GM23338 (cell line): ENCODE data around the gene PNKP. TPM values are rescaled to one million over a fixed set of nuclear protein-coding genes. Genes with fewer than 3 reads are reported as not detected.

Experiments
- ATAC-seq: fragments of 200-7000 bp; cut with Tn5 transposase; 3 replicates; pipeline ENCODE4 v1.9.1; 2020
- DNase-seq: peaks from one replicate; pipeline ENCODE4 v3.0.0-alpha.2; 2015; ENCODE audit warnings: low spot score
- H2AFZ ChIP-seq: fragments of 200-600 bp; sonication (generic); 2 replicates; pipeline ENCODE4 v1.8.0; 2016; ENCODE audit warnings: antibody characterized with exemption, mild to moderate bottlenecking, moderate library complexity
- H3F3A ChIP-seq: fragments of 200-600 bp; sonication (generic); replicated peaks from 2 replicates; pipeline ENCODE4 v1.8.0; 2017; ENCODE audit warnings: antibody characterized with exemption, mixed run types, low read depth
- H3K27ac ChIP-seq: fragments of 200-600 bp; sonication (generic); 2 replicates; pipeline ENCODE4 v1.6.1; 2016; ENCODE audit warnings: low read depth
- H3K27me3 ChIP-seq: fragments of 200-600 bp; sonication (generic); 2 replicates; pipeline ENCODE4 v1.8.0; 2016; ENCODE audit warnings: mild to moderate bottlenecking, mixed run types, moderate library complexity; ENCODE audit not compliant: insufficient read depth
- H3K36me3 ChIP-seq: fragments of 200-600 bp; sonication (generic); 2 replicates; pipeline ENCODE4 v1.8.0; 2016; ENCODE audit warnings: mild to moderate bottlenecking; ENCODE audit not compliant: insufficient read depth
- H3K4me1 ChIP-seq: fragments of 200-600 bp; sonication (generic); 2 replicates; pipeline ENCODE4 v1.8.0; 2016; ENCODE audit warnings: mild to moderate bottlenecking, moderate library complexity; ENCODE audit not compliant: insufficient read depth
- H3K4me2 ChIP-seq: fragments of 200-600 bp; sonication (generic); 2 replicates; pipeline ENCODE4 v1.7.1; 2017; ENCODE audit warnings: mixed run types
- H3K4me3 ChIP-seq: fragments of 200-600 bp; sonication (generic); 2 replicates; pipeline ENCODE4 v1.6.1; 2016; ENCODE audit warnings: mixed run types
- H3K79me2 ChIP-seq: fragments of 200-600 bp; sonication (generic); replicated peaks from 2 replicates; pipeline ENCODE4 v1.8.0; 2017; ENCODE audit warnings: mild to moderate bottlenecking; ENCODE audit not compliant: insufficient read depth
- H3K9me2 ChIP-seq: fragments of 200-600 bp; sonication (generic); 2 replicates; pipeline ENCODE4 v1.8.0; 2017; ENCODE audit not compliant: insufficient read depth
- H4K20me1 ChIP-seq: fragments of 200-600 bp; sonication (generic); replicated peaks from 2 replicates; pipeline ENCODE4 v1.8.0; 2017; ENCODE audit warnings: mild to moderate bottlenecking; ENCODE audit not compliant: insufficient read depth
- H3K27ac Mint-ChIP-seq: 2 replicates; pipeline ENCODE4 v1.8.0; 2020; ENCODE audit warnings: inconsistent platforms, mild to moderate bottlenecking, moderate library complexity, mixed read lengths
- H3K27me3 Mint-ChIP-seq: 3 replicates; pipeline ENCODE4 v1.8.0; 2022; ENCODE audit warnings: low read depth, mild to moderate bottlenecking, moderate library complexity, mixed read lengths, inconsistent platforms; ENCODE audit not compliant: insufficient read depth, poor library complexity
- H3K36me3 Mint-ChIP-seq: 3 replicates; pipeline ENCODE4 v1.8.0; 2021; ENCODE audit warnings: low read depth, mild to moderate bottlenecking, inconsistent platforms, moderate library complexity, mixed read lengths
- H3K4me1 Mint-ChIP-seq: 3 replicates; pipeline ENCODE4 v1.8.0; 2020; ENCODE audit warnings: mild to moderate bottlenecking, inconsistent platforms, mixed read lengths
- H3K4me3 Mint-ChIP-seq: 3 replicates; pipeline ENCODE4 v1.8.0; 2021; ENCODE audit warnings: moderate library complexity, mild to moderate bottlenecking, inconsistent platforms, mixed read lengths
- H3K9me3 Mint-ChIP-seq: 3 replicates; pipeline ENCODE4 v1.8.0; 2020; ENCODE audit warnings: moderate library complexity, mild to moderate bottlenecking, inconsistent platforms, mixed read lengths
- EZH2phosphoT487 ChIP-seq: fragments of 200-600 bp; sonication (generic); IDR thresholded peaks from one replicate; pipeline ENCODE4 v1.8.1; 2018; ENCODE audit warnings: antibody characterized with exemption; ENCODE audit not compliant: unreplicated experiment
- JUNB ChIP-seq: IDR thresholded peaks from one replicate; pipeline ENCODE4 v1.6.1; 2016; ENCODE audit warnings: antibody characterized with exemption; ENCODE audit not compliant: unreplicated experiment
- POLR2AphosphoS5 ChIP-seq: IDR thresholded peaks from 2 replicates; pipeline ENCODE4 v1.6.1; 2016; ENCODE audit warnings: antibody characterized with exemption, low read depth
- STAT1 ChIP-seq: IDR thresholded peaks from one replicate; pipeline ENCODE4 v1.6.1; 2016; ENCODE audit warnings: antibody characterized with exemption; ENCODE audit not compliant: unreplicated experiment
- ZNF331 ChIP-seq: fragments of 250-450 bp; sonication (Bioruptor Pico); IDR thresholded peaks from 2 replicates; pipeline ENCODE4 v1.5.0; 2020; ENCODE audit warnings: low read depth, mild to moderate bottlenecking, moderate library complexity
- ZNF462 ChIP-seq: fragments of 250-450 bp; sonication (Bioruptor Pico); IDR thresholded peaks from 2 replicates; pipeline ENCODE4 v1.5.0; 2020; ENCODE audit warnings: mild to moderate bottlenecking, moderate library complexity
- polyA plus RNA-seq: library from polyadenylated mRNA; unstranded; fragments of >200 nt; fragmentation: Nextera tagmentation; extraction: Ambion mirVana; gene quantifications from 2 replicates; pipeline ENCODE4 v1.2.1, GENCODE V29; 2016
- total RNA-seq: library from RNA; depleted of rRNA; stranded (reverse); fragments of >200 nt; shearing (Covaris generic); gene quantifications from 2 replicates; pipeline ENCODE4 v1.2.3, GENCODE V29; 2014
- TF ChIP-seq, protein P1 (sequence below), 2 experiments: fragments of 200-600 bp in 1 of 2; sonication (generic) in 1 of 2; conservative IDR thresholded peaks; 2 replicates each; pipeline versions ENCODE4 v1.5.1 to v1.6.1; 2016 to 2017; ENCODE audit warnings: antibody characterized with exemption in 2 of 2, low read depth in 2 of 2, mild to moderate bottlenecking in 2 of 2, moderate library complexity in 1 of 2

PNKP gene
- total and polyA plus RNA-seq, 2 experiments from 2014 or later: 99.6 to 109 TPM

- peaks cover 21% of the 10 kb centered on the region for H4K20me1 ChIP-seq
- no peak overlapping the region for H2AFZ ChIP-seq
- H3K9me2 ChIP-seq: no peaks in the 10 kb centered on the region
- TF ChIP-seq JUNB: no peak
- TF ChIP-seq, protein P1, sequence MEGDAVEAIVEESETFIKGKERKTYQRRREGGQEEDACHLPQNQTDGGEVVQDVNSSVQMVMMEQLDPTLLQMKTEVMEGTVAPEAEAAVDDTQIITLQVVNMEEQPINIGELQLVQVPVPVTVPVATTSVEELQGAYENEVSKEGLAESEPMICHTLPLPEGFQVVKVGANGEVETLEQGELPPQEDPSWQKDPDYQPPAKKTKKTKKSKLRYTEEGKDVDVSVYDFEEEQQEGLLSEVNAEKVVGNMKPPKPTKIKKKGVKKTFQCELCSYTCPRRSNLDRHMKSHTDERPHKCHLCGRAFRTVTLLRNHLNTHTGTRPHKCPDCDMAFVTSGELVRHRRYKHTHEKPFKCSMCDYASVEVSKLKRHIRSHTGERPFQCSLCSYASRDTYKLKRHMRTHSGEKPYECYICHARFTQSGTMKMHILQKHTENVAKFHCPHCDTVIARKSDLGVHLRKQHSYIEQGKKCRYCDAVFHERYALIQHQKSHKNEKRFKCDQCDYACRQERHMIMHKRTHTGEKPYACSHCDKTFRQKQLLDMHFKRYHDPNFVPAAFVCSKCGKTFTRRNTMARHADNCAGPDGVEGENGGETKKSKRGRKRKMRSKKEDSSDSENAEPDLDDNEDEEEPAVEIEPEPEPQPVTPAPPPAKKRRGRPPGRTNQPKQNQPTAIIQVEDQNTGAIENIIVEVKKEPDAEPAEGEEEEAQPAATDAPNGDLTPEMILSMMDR (conservative IDR thresholded peaks at IDR 0.05; ENCODE audit: low read depth in 2 of 2): peak; percentile 54 to 68
- no peak for TF ChIP-seq POLR2AphosphoS5
- TF ChIP-seq ZNF331 (CRISPR knock-in tag): no peak
- no peak overlapping the region for H3K4me3 ChIP-seq
- Mint-ChIP-seq H3K4me1 (peaks cover 36% of the 10 kb centered on the region), H3K36me3 (peaks cover 72% of the 10 kb centered on the region), H3K4me3 (no peak overlapping the region), H3K9me3 (peaks cover 6% of the 10 kb centered on the region; the same call in 2 of the 3 replicates), H3K27me3 (peaks cover 39% of the 10 kb centered on the region), H3K27ac (peak overlapping the region; percentile 34; the same call in 1 of the 2 replicates)
- peaks cover 13% of the 10 kb centered on the region for H3K4me1 ChIP-seq
- DNase-seq (peak; percentile 87), ATAC-seq (peak; percentile 15)
- peaks cover 15% of the 10 kb centered on the region for H3K36me3 ChIP-seq
- peaks cover 23% of the 10 kb centered on the region for H3K79me2 ChIP-seq
- no peaks in the 10 kb centered on the region for H3K27me3 ChIP-seq
- H3F3A ChIP-seq: peaks cover 62% of the 10 kb centered on the region
- no peak overlapping the region for H3K4me2 ChIP-seq
- peak overlapping the region; percentile 74; the same call in 1 of the 2 replicates for H3K27ac ChIP-seq
These were observed 4.8 kb downstream of the PNKP start for GRCh38 chr19:49862391-49863253.

DNA sequence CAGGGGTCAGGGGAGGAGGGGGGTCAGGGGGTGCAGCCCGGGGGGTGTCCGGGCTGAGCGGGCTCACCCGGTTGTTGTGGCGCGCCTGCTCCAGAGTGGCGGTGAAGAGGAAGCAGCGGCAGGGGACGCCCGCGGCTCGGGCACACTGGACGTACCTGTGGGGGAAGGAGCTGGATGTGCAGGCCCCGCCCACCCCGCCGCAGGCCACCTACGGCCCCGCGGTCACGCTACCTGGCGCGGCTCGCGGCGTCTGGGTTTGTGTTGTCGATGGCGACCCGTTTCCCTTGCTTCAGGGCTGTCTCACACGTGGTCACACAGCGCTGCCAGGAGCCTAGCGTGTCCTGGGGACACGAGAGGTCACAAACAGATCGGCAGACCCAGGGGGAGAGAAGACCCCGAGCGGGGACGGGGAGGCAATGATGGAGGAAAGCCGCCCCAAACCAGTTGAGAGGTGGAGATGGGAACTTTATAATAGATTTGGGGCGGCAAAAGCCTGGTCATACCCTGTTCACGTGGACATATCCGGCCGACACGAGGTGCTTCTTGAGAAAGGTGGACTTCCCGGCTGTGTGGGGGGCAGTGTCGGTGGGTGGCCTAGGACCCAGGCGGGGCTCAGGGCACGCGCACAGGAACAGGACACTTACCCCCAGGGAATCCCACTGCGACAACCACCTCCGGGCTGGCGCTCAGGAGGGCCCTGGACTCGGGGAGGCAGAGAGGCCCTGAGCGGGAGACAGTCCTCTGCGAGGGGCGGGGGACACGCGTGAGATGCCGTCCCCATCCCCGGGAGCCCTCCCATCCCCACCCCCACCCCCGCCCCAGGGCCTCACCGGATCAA is 5.6 kb downstream of the PNKP start:
- DNase-seq: no peak
- ATAC-seq: peak; percentile 1; the same call in 2 of the 3 replicates
- TF ChIP-seq STAT1 (no peak), POLR2AphosphoS5 (no peak), ZNF462 (CRISPR knock-in tag) (no peak), ZNF331 (CRISPR knock-in tag) (no peak), JUNB (no peak), EZH2phosphoT487 (no peak)
- TF ChIP-seq, protein P1 (conservative IDR thresholded peaks at IDR 0.05; ENCODE audit: low read depth in 2 of 2): no peak

More for the DNA sequence above, 5.6 kb downstream of the PNKP start:
- peaks cover 69% of the 10 kb centered on the region for H3F3A ChIP-seq
- peaks cover 35% of the 10 kb centered on the region for H3K4me1 Mint-ChIP-seq
- peaks cover 13% of the 10 kb centered on the region for H3K4me1 ChIP-seq
- H3K27me3 Mint-ChIP-seq: peaks cover 42% of the 10 kb centered on the region
- peaks cover 21% of the 10 kb centered on the region for H4K20me1 ChIP-seq
- peaks cover 23% of the 10 kb centered on the region for H3K79me2 ChIP-seq
- H3K4me3 Mint-ChIP-seq: no peak overlapping the region
- H3K36me3 ChIP-seq: peaks cover 15% of the 10 kb centered on the region
- H3K36me3 Mint-ChIP-seq: peaks cover 78% of the 10 kb centered on the region
- peaks cover 6% of the 10 kb centered on the region; the same call in 2 of the 3 replicates for H3K9me3 Mint-ChIP-seq
- no peak overlapping the region for H2AFZ ChIP-seq
- no peak overlapping the region for H3K27ac Mint-ChIP-seq
- no peak overlapping the region for H3K4me2 ChIP-seq
- no peak overlapping the region for H3K4me3 ChIP-seq
- H3K27me3 ChIP-seq: no peaks in the 10 kb centered on the region
- no peaks in the 10 kb centered on the region for H3K9me2 ChIP-seq
- H3K27ac ChIP-seq: peak overlapping the region; percentile 83
